ENCODE results near the gene VGLL2. TPM values are rescaled to one million over a fixed set of nuclear protein-coding genes. Genes with fewer than 3 reads are reported as not detected.
"Not testable (repeated sequence)": the region's sequence is repeated elsewhere in the genome, so short reads cannot be mapped to it uniquely, and the experiment has no call there.

Gene VGLL2
- total RNA-seq, 4 donors from 2014 or later = not detected

- WGBS = 58% methylated on average over 2 of the region's 2 CpGs
- H3K4me3 ChIP-seq = no peak overlapping the region
Measured at GRCh38 chr6:117237561-117237960, 27.8 kb upstream of the VGLL2 start.

GRCh38 chr6:117244571-117244970 lies 20.8 kb upstream of the VGLL2 start:
- H3K4me1 ChIP-seq; intact Hi-C loops (cut with DNase I); H3K27me3 ChIP-seq; H3K9me3 ChIP-seq; H3K4me3 ChIP-seq; H3K36me3 ChIP-seq; DNase-seq (ENCODE audit: extremely low spot score); H3K27ac ChIP-seq (replicated peaks in 1 of 4): not testable (repeated sequence)
- 65% methylated on average over 13 of the region's 13 CpGs for WGBS

More at GRCh38 chr6:117237561-117237960, 27.8 kb upstream of the VGLL2 start:
- intact Hi-C loops (cut with DNase I) = no loop called here
- no peak for DNase-seq (ENCODE audit: extremely low spot score)
- TF ChIP-seq POLR2A (IDR thresholded peaks at IDR 0.05; ENCODE audit: low read depth) (no peak), POLR2AphosphoS5 (IDR thresholded peaks at IDR 0.05) (no peak), EP300 (IDR thresholded peaks at IDR 0.05) (no peak), CTCF (IDR thresholded peaks at IDR 0.05) (no peak)
- Histone ChIP-seq H3K27ac (replicated peaks in 1 of 4) (no peak overlapping the region), H3K9me3 (no peaks in the 10 kb centered on the region), H3K4me1 (no peaks in the 10 kb centered on the region), H3K27me3 (no peaks in the 10 kb centered on the region), H3K36me3 (no peaks in the 10 kb centered on the region)

GRCh38 chr6:117244979-117245378 lies 20.4 kb upstream of the VGLL2 start:
- H3K36me3 ChIP-seq; H3K27me3 ChIP-seq; intact Hi-C loops (cut with DNase I); H3K4me3 ChIP-seq; H3K9me3 ChIP-seq; H3K27ac ChIP-seq (replicated peaks in 1 of 4); DNase-seq (ENCODE audit: extremely low spot score); H3K4me1 ChIP-seq: not testable (repeated sequence)
- WGBS = 94% methylated on average over 17 of the region's 20 CpGs

- 72% methylated on average over 2 of the region's 2 CpGs for WGBS
- intact Hi-C loops (cut with DNase I) = no loop called here
Measured at GRCh38 chr6:117253785-117254184, 11.6 kb upstream of the VGLL2 start.

GRCh38 chr6:117262799-117263198 lies 2.6 kb upstream of the VGLL2 start:
- Histone ChIP-seq H3K36me3 (no peaks in the 10 kb centered on the region), H3K27me3 (peaks cover 0 to 70% (median 44%) of the 10 kb centered on the region in 4 donors), H3K9me3 (no peaks in the 10 kb centered on the region), H3K4me1 (peaks cover 19 to 29% (median 26%) of the 10 kb centered on the region in 4 donors), H3K27ac (replicated peaks in 1 of 4) (no peak overlapping the region), H3K4me3 (no peak overlapping the region)
- intact Hi-C loops (cut with DNase I) = no loop called here
- no peak for DNase-seq (ENCODE audit: extremely low spot score)
- no peak for TF ChIP-seq CTCF (IDR thresholded peaks at IDR 0.05)
- TF ChIP-seq POLR2A (IDR thresholded peaks at IDR 0.05; ENCODE audit: low read depth) = no peak
- TF ChIP-seq POLR2AphosphoS5 (IDR thresholded peaks at IDR 0.05) = no peak
- no peak for TF ChIP-seq EP300 (IDR thresholded peaks at IDR 0.05)
- 42% methylated on average over 8 of the region's 8 CpGs for WGBS

More at GRCh38 chr6:117253785-117254184, 11.6 kb upstream of the VGLL2 start:
- DNase-seq (ENCODE audit: extremely low spot score) = no peak
- Histone ChIP-seq H3K27me3 (no peaks in the 10 kb centered on the region), H3K36me3 (no peaks in the 10 kb centered on the region), H3K9me3 (no peaks in the 10 kb centered on the region), H3K4me3 (no peak overlapping the region), H3K4me1 (no peaks in the 10 kb centered on the region), H3K27ac (replicated peaks in 1 of 4) (no peak overlapping the region)
- TF ChIP-seq EP300 (IDR thresholded peaks at IDR 0.05) (no peak), POLR2AphosphoS5 (IDR thresholded peaks at IDR 0.05) (no peak), CTCF (IDR thresholded peaks at IDR 0.05) (no peak), POLR2A (IDR thresholded peaks at IDR 0.05; ENCODE audit: low read depth) (no peak)

GRCh38 chr6:117263353-117263927 lies 1.9 kb upstream of the VGLL2 start:
- Histone ChIP-seq H3K9me3 (no peaks in the 10 kb centered on the region), H3K27me3 (peaks cover 4 to 76% (median 50%) of the 10 kb centered on the region in 4 donors), H3K36me3 (no peaks in the 10 kb centered on the region), H3K27ac (replicated peaks in 1 of 4) (no peak overlapping the region), H3K4me1 (peaks cover 19 to 29% (median 26%) of the 10 kb centered on the region in 4 donors), H3K4me3 (no peak overlapping the region)
- no peak for DNase-seq (ENCODE audit: extremely low spot score)
- intact Hi-C loops (cut with DNase I) = no loop called here
- no peak for TF ChIP-seq POLR2AphosphoS5 (IDR thresholded peaks at IDR 0.05)
- TF ChIP-seq POLR2A (IDR thresholded peaks at IDR 0.05; ENCODE audit: low read depth) = no peak
- no peak for TF ChIP-seq CTCF (IDR thresholded peaks at IDR 0.05)
- TF ChIP-seq EP300 (IDR thresholded peaks at IDR 0.05) = no peak
- WGBS = 20% methylated on average over 7 of the region's 27 CpGs
